MCF 10A (cell line): Measurements from ENCODE around the gene EPHA1. TPM values are rescaled to one million over a fixed set of nuclear protein-coding genes. Genes with fewer than 3 reads are reported as not detected.

Experiments used
- Bru-seq: library from RNA; stranded (reverse); fragments of 400-500 nt; gene quantifications from one replicate; lab custom pipeline; 2021; lab: Mats Ljungman, UMichigan
- BruChase-seq, 2 experiments: library from RNA; stranded (reverse); fragments of 400-500 nt; gene quantifications; one replicate each; lab custom pipeline; 2021; lab: Mats Ljungman, UMichigan
- BruUV-seq: library from RNA; stranded (reverse); fragments of 400-500 nt; replicated peaks from 2 replicates; lab custom pipeline; 2021; lab: Mats Ljungman, UMichigan
- CTCF ChIA-PET: fragments of 300-600 bp; sonication (Branson Sonifier 250); formaldehyde crosslinking; extraction: SDS; loops from one replicate; lab custom pipeline; 2021; ENCODE audit warnings: antibody characterized with exemption, inconsistent platforms; lab: Yijun Ruan, JAX
- POLR2A ChIA-PET: fragments of 300-600, 350-650 bp; sonication (Branson Sonifier 250); formaldehyde crosslinking; extraction: SDS; loops from one replicate; lab custom pipeline; 2020; ENCODE audit warnings: antibody characterized with exemption, inconsistent platforms; lab: Yijun Ruan, JAX
- DNase-seq: peaks from one replicate; pipeline ENCODE4 v3.0.0-alpha.2; 2018; ENCODE audit not compliant: unreplicated experiment
- H3K27ac Mint-ChIP-seq: one replicate; pipeline ENCODE4 v1.8.0; 2022; ENCODE audit warnings: mild to moderate bottlenecking, low read depth, mixed read lengths; ENCODE audit not compliant: unreplicated experiment
- H3K27me3 Mint-ChIP-seq: one replicate; pipeline ENCODE4 v1.8.0; 2022; ENCODE audit warnings: mixed read lengths; ENCODE audit not compliant: insufficient read depth, unreplicated experiment
- H3K36me3 Mint-ChIP-seq: one replicate; pipeline ENCODE4 v1.8.0; 2022; ENCODE audit warnings: mild to moderate bottlenecking, moderate library complexity, mixed read lengths; ENCODE audit not compliant: insufficient read depth, unreplicated experiment
- H3K4me1 Mint-ChIP-seq: one replicate; pipeline ENCODE4 v1.8.0; 2022; ENCODE audit warnings: mixed read lengths; ENCODE audit not compliant: insufficient read depth, unreplicated experiment
- H3K4me3 Mint-ChIP-seq: one replicate; pipeline ENCODE4 v1.8.0; 2022; ENCODE audit warnings: mild to moderate bottlenecking, moderate library complexity, mixed read lengths; ENCODE audit not compliant: unreplicated experiment
- H3K9me3 Mint-ChIP-seq: one replicate; pipeline ENCODE4 v1.8.0; 2022; ENCODE audit warnings: mixed read lengths; ENCODE audit not compliant: unreplicated experiment
- intact Hi-C: fragments of 100-400 bp; cut with micrococcal nuclease; formaldehyde crosslinking; loops from 2 replicates; pipeline ENCODE4 v1.14.1; 2022
- long read RNA-seq: library from polyadenylated mRNA; stranded (forward); transcript quantifications from one replicate; pipeline ENCODE4 v2.0.0, GENCODE V29; 2022
- total RNA-seq: library from RNA; stranded (reverse); gene quantifications from 2 replicates; pipeline ENCODE4 v1.2.3, GENCODE V29; 2022
- TF ChIP-seq, protein P1 (sequence below): fragments of 200-600 bp; IDR thresholded peaks from one replicate; pipeline ENCODE4 v1.8.0; 2022; ENCODE audit warnings: antibody characterized with exemption, mild to moderate bottlenecking; ENCODE audit not compliant: unreplicated experiment

Gene EPHA1
- total RNA-seq = 0.89 and 1.2 TPM in 2 replicates
- percentile 6 among the genes with signal in this experiment for Bru-seq, nascent RNA
- BruChase-seq, experiment 1, labeled RNA remaining after a 6-hour chase = percentile 5 among the genes with signal in this experiment
- BruChase-seq, experiment 2, labeled RNA remaining after a 2-hour chase = percentile 13 among the genes with signal in this experiment
- long read RNA-seq, partial matches to known transcripts = 1 of 2 reads
- long read RNA-seq, other reads (novel, unspliced or antisense) = 1 of 2 reads

DNA sequence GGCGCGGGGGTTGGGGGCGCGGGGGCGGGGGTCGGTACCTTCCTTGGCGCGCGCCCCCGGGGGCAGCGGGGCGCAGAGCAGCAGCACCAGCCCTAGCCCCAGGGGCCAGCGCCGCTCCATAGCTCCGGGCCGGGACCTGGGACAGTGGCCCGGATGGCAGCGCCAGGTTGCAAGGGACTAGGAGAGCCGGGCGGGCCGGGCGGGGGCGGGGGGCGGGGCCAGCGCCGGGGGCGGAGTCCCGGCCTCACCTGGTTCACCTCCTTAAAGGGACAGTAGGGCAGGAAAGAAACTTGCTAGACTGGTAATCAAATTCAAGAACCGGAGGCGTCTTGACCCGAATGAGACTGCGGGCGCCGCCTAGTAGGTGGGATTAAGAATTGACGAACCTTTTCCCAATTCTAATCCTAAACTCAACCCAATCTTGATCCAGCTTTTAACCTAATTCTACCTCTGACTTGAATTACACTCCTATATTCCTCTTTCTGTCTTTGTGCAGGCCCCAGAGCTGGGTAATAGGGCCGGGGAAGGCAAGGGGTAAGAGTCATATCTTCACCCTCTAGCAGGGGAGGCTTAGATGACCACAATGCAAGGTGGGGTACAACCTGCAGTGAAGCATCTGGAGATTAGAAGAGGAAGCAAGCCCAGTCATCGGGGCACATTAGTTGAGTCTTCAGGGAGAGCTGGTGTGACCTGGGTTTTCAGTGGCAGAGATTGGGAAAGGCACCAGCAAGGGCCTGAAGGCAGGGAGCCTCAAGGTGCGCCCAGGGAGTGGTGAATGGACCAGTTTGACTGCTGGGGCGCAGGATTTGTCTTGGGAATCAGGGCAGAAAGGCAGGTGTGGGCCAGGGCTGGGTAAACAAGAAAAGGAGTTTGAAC, at the start of gene EPHA1:
Gene EPHA1 (minus strand): TSS at position 171 of the 876 bp plus-strand sequence. CDS start 51 bp downstream, at position 120.
- peak within 1 kb of the TSS; percentile 63 for H3K27ac Mint-ChIP-seq
- CTCF ChIA-PET = interaction anchor here (0.6 to 11.0 kb wide), 16 partner anchors 8 to 1727 kb away, joined by 3 to 84 read pairs (median 5); no protein-coding TSS in a partner anchor
- peak within 1 kb of the TSS; percentile 72 for H3K4me3 Mint-ChIP-seq
- no peaks in the 10 kb centered on the region for H3K27me3 Mint-ChIP-seq
- H3K36me3 Mint-ChIP-seq = no peaks in the 10 kb centered on the region
- intact Hi-C loops = loop anchor here (2.0 kb wide), 1 partner anchor 88 kb away; no protein-coding TSS in a partner anchor
- peak; percentile 86 for DNase-seq
- H3K9me3 Mint-ChIP-seq = no peaks in the 10 kb centered on the region
- peaks cover 13% of the 10 kb centered on the region for H3K4me1 Mint-ChIP-seq
- BruUV-seq = no TSS peak
- TF ChIP-seq, protein P1, sequence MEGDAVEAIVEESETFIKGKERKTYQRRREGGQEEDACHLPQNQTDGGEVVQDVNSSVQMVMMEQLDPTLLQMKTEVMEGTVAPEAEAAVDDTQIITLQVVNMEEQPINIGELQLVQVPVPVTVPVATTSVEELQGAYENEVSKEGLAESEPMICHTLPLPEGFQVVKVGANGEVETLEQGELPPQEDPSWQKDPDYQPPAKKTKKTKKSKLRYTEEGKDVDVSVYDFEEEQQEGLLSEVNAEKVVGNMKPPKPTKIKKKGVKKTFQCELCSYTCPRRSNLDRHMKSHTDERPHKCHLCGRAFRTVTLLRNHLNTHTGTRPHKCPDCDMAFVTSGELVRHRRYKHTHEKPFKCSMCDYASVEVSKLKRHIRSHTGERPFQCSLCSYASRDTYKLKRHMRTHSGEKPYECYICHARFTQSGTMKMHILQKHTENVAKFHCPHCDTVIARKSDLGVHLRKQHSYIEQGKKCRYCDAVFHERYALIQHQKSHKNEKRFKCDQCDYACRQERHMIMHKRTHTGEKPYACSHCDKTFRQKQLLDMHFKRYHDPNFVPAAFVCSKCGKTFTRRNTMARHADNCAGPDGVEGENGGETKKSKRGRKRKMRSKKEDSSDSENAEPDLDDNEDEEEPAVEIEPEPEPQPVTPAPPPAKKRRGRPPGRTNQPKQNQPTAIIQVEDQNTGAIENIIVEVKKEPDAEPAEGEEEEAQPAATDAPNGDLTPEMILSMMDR = peak; percentile 35
- POLR2A ChIA-PET = interaction anchor here (0.5 to 1.1 kb wide), 6 partner anchors 14 to 788 kb away, joined by 3 to 4 read pairs (median 3); partner anchors contain the start of gene CASP2

DNA sequence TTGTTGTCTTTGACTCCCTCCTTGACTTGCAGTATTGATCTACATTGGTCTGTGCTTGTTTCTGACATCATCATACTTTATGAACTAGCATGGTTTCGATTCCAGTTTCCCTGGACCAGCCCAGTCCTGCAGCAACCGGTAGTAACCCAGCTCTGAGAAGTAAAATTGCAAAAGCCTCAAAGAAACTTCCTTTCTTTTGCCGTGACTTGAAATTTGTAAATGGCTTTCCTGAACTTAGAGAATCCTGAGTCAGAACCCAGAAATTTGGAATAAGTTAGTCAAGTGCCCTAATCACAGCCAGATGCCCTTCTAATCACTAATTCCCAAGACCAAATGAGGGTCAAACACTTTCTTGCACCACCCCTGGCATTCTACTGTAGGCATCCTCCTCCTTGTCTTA, 49.6 kb upstream of the EPHA1 start:
- DNase-seq = no peak
- no peak overlapping the region for H3K4me3 Mint-ChIP-seq
- H3K9me3 Mint-ChIP-seq = no peaks in the 10 kb centered on the region
- BruUV-seq = no TSS peak
- intact Hi-C loops = no loop called here
- H3K27ac Mint-ChIP-seq = no peak overlapping the region
- H3K27me3 Mint-ChIP-seq = peaks cover 16% of the 10 kb centered on the region
- TF ChIP-seq, protein P1 = no peak
- H3K36me3 Mint-ChIP-seq = no peaks in the 10 kb centered on the region
- POLR2A ChIA-PET = no interaction called here
- H3K4me1 Mint-ChIP-seq = no peaks in the 10 kb centered on the region
- CTCF ChIA-PET = no interaction called here

DNA sequence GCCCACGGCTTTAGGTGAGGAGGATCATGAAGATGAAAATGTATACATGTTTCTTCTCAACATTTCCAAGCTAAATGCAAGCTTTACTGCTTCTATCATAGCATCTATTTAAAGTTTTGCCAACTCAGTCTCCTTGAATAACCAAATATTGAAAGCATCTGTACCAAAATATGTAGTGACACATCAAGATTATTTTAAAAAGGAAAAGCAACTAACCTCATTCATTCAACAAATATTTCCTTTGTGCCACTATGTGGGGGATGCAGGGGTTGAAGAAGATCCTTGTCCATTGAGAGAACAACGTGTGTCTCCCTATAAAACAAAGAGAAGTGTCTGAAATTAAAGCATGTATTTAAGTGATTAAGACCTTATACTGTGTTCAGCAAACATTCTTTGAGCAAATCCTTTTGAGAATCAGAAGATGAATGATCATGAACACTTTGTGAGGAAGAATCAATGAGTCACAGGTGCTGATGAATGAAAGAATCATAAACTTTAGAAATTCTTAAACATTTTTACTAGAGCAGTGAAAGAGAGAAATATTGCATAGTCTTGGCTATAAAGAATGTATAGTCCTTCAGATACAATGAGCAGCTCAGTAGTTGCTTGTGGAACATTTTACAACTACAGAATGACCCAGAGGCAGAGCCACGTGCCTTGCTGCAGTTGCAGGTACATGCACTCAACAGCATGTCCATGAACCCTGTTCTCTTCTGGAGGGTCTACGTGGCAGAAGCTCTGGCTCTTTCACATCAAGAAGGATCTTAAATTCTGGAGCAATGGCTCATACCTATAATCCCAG, 48.5 kb upstream of the EPHA1 start:
- DNase-seq = no peak
- ChIA-PET CTCF (no interaction called here), POLR2A (no interaction called here)
- H3K9me3 Mint-ChIP-seq = no peaks in the 10 kb centered on the region
- H3K36me3 Mint-ChIP-seq = no peaks in the 10 kb centered on the region
- no TSS peak for BruUV-seq
- H3K4me1 Mint-ChIP-seq = no peaks in the 10 kb centered on the region
- TF ChIP-seq, protein P1 = no peak
- peaks cover 27% of the 10 kb centered on the region for H3K27me3 Mint-ChIP-seq
- H3K27ac Mint-ChIP-seq = no peak overlapping the region
- H3K4me3 Mint-ChIP-seq = no peak overlapping the region
- intact Hi-C loops = no loop called here
